HEK293 (cell line): ENCODE data around the gene SFMBT2.

Experiments
- KLF16 ChIP-seq: fragments of 450-650 bp; formaldehyde crosslinking; IDR thresholded peaks from 2 replicates; pipeline ENCODE4 v1.5.1; 2017; ENCODE audit warnings: missing biosample characterization, missing genetic modification characterization
- YY1 ChIP-seq: fragments of 450-650 bp; formaldehyde crosslinking; IDR thresholded peaks from 2 replicates; pipeline ENCODE4 v1.5.1; 2018; ENCODE audit warnings: missing biosample characterization, missing genetic modification characterization
- ZBTB20 ChIP-seq: fragments of 450-650 bp; formaldehyde crosslinking; IDR thresholded peaks from 2 replicates; pipeline ENCODE4 v1.5.1; 2016; ENCODE audit warnings: missing biosample characterization, missing genetic modification characterization
- ZFP69B ChIP-seq: fragments of 450-650 bp; formaldehyde crosslinking; IDR thresholded peaks from 2 replicates; pipeline ENCODE4 v1.5.1; 2016; ENCODE audit warnings: missing biosample characterization, missing genetic modification characterization
- ZNF155 ChIP-seq: fragments of 450-650 bp; formaldehyde crosslinking; IDR thresholded peaks from 2 replicates; pipeline ENCODE4 v1.5.1; 2016; ENCODE audit warnings: missing biosample characterization, missing genetic modification characterization
- ZNF157 ChIP-seq: fragments of 450-650 bp; formaldehyde crosslinking; IDR thresholded peaks from 2 replicates; pipeline ENCODE4 v1.5.1; 2016; ENCODE audit warnings: missing biosample characterization, missing genetic modification characterization
- ZNF169 ChIP-seq: fragments of 450-650 bp; formaldehyde crosslinking; IDR thresholded peaks from 2 replicates; pipeline ENCODE4 v1.5.1; 2016; ENCODE audit warnings: missing biosample characterization, missing genetic modification characterization
- ZNF433 ChIP-seq: fragments of 450-650 bp; formaldehyde crosslinking; IDR thresholded peaks from 2 replicates; pipeline ENCODE4 v1.5.1; 2016; ENCODE audit warnings: missing biosample characterization, missing genetic modification characterization, low read depth
- ZNF529 ChIP-seq: fragments of 450-650 bp; formaldehyde crosslinking; IDR thresholded peaks from 2 replicates; pipeline ENCODE4 v1.5.1; 2017; ENCODE audit warnings: missing genetic modification characterization, missing biosample characterization; ENCODE audit not compliant: insufficient replicate concordance
- TF ChIP-seq, protein P1 (sequence below): fragments of 450-650 bp; formaldehyde crosslinking; IDR thresholded peaks from 2 replicates; pipeline ENCODE4 v1.5.1; 2016; ENCODE audit warnings: missing biosample characterization, missing genetic modification characterization
- TF ChIP-seq, protein P2 (sequence below): fragments of 450-650 bp; IDR thresholded peaks from 2 replicates; pipeline ENCODE4 v1.5.1; 2018; ENCODE audit warnings: missing biosample characterization, missing genetic modification characterization

DNA sequence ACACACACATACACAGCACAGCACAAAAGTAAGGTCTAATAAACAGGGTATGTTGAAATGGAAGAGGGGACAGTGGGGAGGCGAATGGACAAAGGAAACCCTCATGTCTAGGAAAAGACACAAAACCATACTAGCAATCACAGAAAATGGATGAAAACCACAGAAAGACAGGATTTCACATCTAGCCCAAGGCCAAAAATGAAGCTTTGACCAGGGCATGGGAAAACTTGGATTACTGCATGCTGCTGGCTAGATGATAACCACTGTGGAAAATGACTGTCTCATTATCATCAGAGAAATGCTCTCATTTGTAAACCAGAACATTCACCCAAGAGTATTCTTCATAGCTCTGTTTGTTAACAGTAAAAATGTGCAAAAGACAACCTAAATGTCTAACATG is 88.2 kb downstream of the SFMBT2 start:
- no peak for TF ChIP-seq ZBTB20 (tag by site-specific recombination)
- TF ChIP-seq ZNF155 (tag by site-specific recombination): no peak
- no peak for TF ChIP-seq ZNF529 (tag by site-specific recombination)
- TF ChIP-seq KLF16 (tag by site-specific recombination): no peak
- TF ChIP-seq, protein P1, sequence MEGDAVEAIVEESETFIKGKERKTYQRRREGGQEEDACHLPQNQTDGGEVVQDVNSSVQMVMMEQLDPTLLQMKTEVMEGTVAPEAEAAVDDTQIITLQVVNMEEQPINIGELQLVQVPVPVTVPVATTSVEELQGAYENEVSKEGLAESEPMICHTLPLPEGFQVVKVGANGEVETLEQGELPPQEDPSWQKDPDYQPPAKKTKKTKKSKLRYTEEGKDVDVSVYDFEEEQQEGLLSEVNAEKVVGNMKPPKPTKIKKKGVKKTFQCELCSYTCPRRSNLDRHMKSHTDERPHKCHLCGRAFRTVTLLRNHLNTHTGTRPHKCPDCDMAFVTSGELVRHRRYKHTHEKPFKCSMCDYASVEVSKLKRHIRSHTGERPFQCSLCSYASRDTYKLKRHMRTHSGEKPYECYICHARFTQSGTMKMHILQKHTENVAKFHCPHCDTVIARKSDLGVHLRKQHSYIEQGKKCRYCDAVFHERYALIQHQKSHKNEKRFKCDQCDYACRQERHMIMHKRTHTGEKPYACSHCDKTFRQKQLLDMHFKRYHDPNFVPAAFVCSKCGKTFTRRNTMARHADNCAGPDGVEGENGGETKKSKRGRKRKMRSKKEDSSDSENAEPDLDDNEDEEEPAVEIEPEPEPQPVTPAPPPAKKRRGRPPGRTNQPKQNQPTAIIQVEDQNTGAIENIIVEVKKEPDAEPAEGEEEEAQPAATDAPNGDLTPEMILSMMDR (tag by site-specific recombination): no peak
- TF ChIP-seq, protein P2, sequence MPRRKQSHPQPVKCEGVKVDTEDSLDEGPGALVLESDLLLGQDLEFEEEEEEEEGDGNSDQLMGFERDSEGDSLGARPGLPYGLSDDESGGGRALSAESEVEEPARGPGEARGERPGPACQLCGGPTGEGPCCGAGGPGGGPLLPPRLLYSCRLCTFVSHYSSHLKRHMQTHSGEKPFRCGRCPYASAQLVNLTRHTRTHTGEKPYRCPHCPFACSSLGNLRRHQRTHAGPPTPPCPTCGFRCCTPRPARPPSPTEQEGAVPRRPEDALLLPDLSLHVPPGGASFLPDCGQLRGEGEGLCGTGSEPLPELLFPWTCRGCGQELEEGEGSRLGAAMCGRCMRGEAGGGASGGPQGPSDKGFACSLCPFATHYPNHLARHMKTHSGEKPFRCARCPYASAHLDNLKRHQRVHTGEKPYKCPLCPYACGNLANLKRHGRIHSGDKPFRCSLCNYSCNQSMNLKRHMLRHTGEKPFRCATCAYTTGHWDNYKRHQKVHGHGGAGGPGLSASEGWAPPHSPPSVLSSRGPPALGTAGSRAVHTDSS (tag by site-specific recombination): no peak
- TF ChIP-seq ZNF169 (tag by site-specific recombination): no peak
- TF ChIP-seq ZNF433 (tag by site-specific recombination): no peak
- TF ChIP-seq YY1 (tag by site-specific recombination): no peak
- TF ChIP-seq ZNF157 (tag by site-specific recombination): no peak
- no peak for TF ChIP-seq ZFP69B
